Activated T-cell treated with anti-CD3 and anti-CD28 coated beads for 48 hours (primary cell): ENCODE data around the gene MTHFR.

ENCODE experiments used
- DNase-seq: peaks from one replicate; pipeline ENCODE4 v3.0.0-alpha.2; 2020; ENCODE audit warnings: low read depth

The MTHFR gene

GRCh38 chr1:11759791-11760190 lies 46.0 kb downstream of the MTHFR start:
- no peak for DNase-seq

- no peak for DNase-seq
These were observed 48.7 kb downstream of the MTHFR start for GRCh38 chr1:11757047-11757446.

- DNase-seq, result no peak
These were observed 52.1 kb downstream of the MTHFR start for GRCh38 chr1:11753555-11754208.

GRCh38 chr1:11752359-11753088 lies 53.2 kb downstream of the MTHFR start:
- no peak for DNase-seq

- no peak for DNase-seq
These were observed 54.7 kb downstream of the MTHFR start for GRCh38 chr1:11751087-11751486.

GRCh38 chr1:11749996-11750395 lies 55.8 kb downstream of the MTHFR start:
- no peak for DNase-seq

- peak; percentile 47 for DNase-seq
These were observed 56.5 kb downstream of the MTHFR start for GRCh38 chr1:11749203-11749689.

- no peak for DNase-seq
These were observed 57.2 kb downstream of the MTHFR start for GRCh38 chr1:11748294-11749202.

GRCh38 chr1:11746795-11747487 lies 58.8 kb downstream of the MTHFR start:
- no peak for DNase-seq

- DNase-seq, result no peak
These were observed 59.7 kb downstream of the MTHFR start for GRCh38 chr1:11746092-11746491.

GRCh38 chr1:11744287-11744686 lies 61.5 kb downstream of the MTHFR start:
- no peak for DNase-seq

- DNase-seq, result no peak
These were observed 63.7 kb downstream of the MTHFR start for GRCh38 chr1:11741919-11742558.

GRCh38 chr1:11741482-11741881 lies 64.3 kb downstream of the MTHFR start:
- no peak for DNase-seq

- DNase-seq, result no peak
These were observed 65.2 kb downstream of the MTHFR start for GRCh38 chr1:11740258-11741192.

- DNase-seq, result no peak
These were observed 67.0 kb downstream of the MTHFR start for GRCh38 chr1:11738783-11739182.

- no peak for DNase-seq
These were observed 67.7 kb downstream of the MTHFR start for GRCh38 chr1:11738096-11738495.

- DNase-seq, result no peak
These were observed 68.8 kb downstream of the MTHFR start for GRCh38 chr1:11736746-11737639.

- peak; percentile 84 for DNase-seq
These were observed 69.7 kb downstream of the MTHFR start, which contains the start of gene AGTRAP for GRCh38 chr1:11735854-11736745. AGTRAP (plus strand) TSS chr1:11736136; CDS start chr1:11736209, 73 bp downstream.
